Gastrocnemius medialis (tissue), 4 donors: ENCODE data around the gene FBXW11. TPM values are rescaled to one million over a fixed set of nuclear protein-coding genes. Genes with fewer than 3 reads are reported as not detected.

Experiments
- ATAC-seq, 2 donors: fragments of 150-250 bp; one replicate each; pipeline ENCODE4 v1.9.1; 2016
- DNase-seq, 2 donors: peaks; one replicate each; pipeline ENCODE4 v3.0.0-alpha.2; 2019
- H3K27ac ChIP-seq, 4 donors: fragments of 200-600 bp; sonication (generic); 1 replicate in 1 of 4; 2 replicates in 3 of 4; pipeline ENCODE4 v1.5.1; 2016 to 2018; ENCODE audit warnings: mild to moderate bottlenecking in 2 of 4, moderate library complexity in 1 of 4
- H3K27me3 ChIP-seq, 3 donors: fragments of 200-600 bp; sonication (generic) in 2 of 3; 1 replicate in 1 of 3; 2 replicates in 2 of 3; pipeline versions ENCODE4 v1.5.1 to v1.6.0; 2016 to 2019; ENCODE audit warnings: mild to moderate bottlenecking in 1 of 3, moderate library complexity in 1 of 3
- H3K36me3 ChIP-seq, 2 donors: fragments of 200-600 bp; sonication (generic) in 1 of 2; one replicate each; pipeline ENCODE4 v1.5.1; 2017 to 2018
- H3K4me1 ChIP-seq, 2 donors: fragments of 200-600 bp; sonication (generic) in 1 of 2; one replicate each; pipeline ENCODE4 v1.5.1; 2016 to 2017; ENCODE audit warnings: mild to moderate bottlenecking in 2 of 2
- H3K4me3 ChIP-seq, 4 donors: fragments of 200-600 bp; sonication (generic) in 3 of 4; 1 replicate in 1 of 4; 2 replicates in 3 of 4; pipeline ENCODE4 v1.5.1; 2016 to 2019; ENCODE audit warnings: mild to moderate bottlenecking in 2 of 4
- H3K9me3 ChIP-seq, 3 donors: fragments of 200-600 bp; sonication (generic) in 2 of 3; 1 replicate in 1 of 3; 2 replicates in 2 of 3; pipeline ENCODE4 v1.5.1; 2016 to 2019
- CTCF ChIP-seq, 5 experiments: fragments of 450-650 bp in 3 of 5; fragments of 200-600 bp in 2 of 5; sonication (generic) in 2 of 5; IDR thresholded peaks in 4 of 5; conservative IDR thresholded peaks in 1 of 5; 1 replicate in 4 of 5; 2 replicates in 1 of 5; pipeline ENCODE4 v1.5.1; 2016 to 2019; ENCODE audit warnings: antibody characterized with exemption in 5 of 5, mild to moderate bottlenecking in 3 of 5, moderate library complexity in 3 of 5
- POLR2A ChIP-seq, 2 donors: fragments of 450-650 bp; IDR thresholded peaks; one replicate each; pipeline ENCODE4 v1.6.1; 2017; ENCODE audit warnings: antibody characterized with exemption in 2 of 2, mild to moderate bottlenecking in 2 of 2, moderate library complexity in 2 of 2
- in situ Hi-C, 4 donors: fragments of 200-750 bp; cut with MboI; loops; one replicate each; pipeline versions ENCODE4 v1.15.0 to v1.8.0; 2017; ENCODE audit warnings: low sequenced_read_pairs in 4 of 4
- intact Hi-C: fragments of 100-400 bp; cut with DNase I; formaldehyde crosslinking; loops from one replicate; pipeline ENCODE4 v1.15.1; 2023; ENCODE audit warnings: low total_unique reads
- total RNA-seq, 4 donors: library from RNA; depleted of rRNA; stranded (reverse); fragments of >200 nt; gene quantifications; one replicate each; pipeline versions ENCODE4 v1.1.0 to v1.2.3, GENCODE V29; 2016

Gene FBXW11
- total RNA-seq, 4 donors from 2014 or later = 68.5 to 80.8 (median 72.2) TPM

- DNase-seq (no peak), ATAC-seq (peak in 1 of 2 donors; percentile 68)
- H3K27me3 ChIP-seq = no peaks in the 10 kb centered on the region
- H3K27ac ChIP-seq = no peak overlapping the region
- H3K4me1 ChIP-seq = peaks cover 0 to 4% of the 10 kb centered on the region in 2 donors
- H3K4me3 ChIP-seq = no peak overlapping the region
- H3K36me3 ChIP-seq = peaks cover 0 to 4% of the 10 kb centered on the region in 2 donors
- in situ Hi-C loops (loop anchor here in 3 of 4 donors (5.0 to 25.0 kb wide), 3 partner anchors 379 to 493 kb away; partner anchors contain the start of genes FGF18 (in 2 of the 3) and UBTD2 (in 1 of the 3)), intact Hi-C loops (loop anchor here (2.0 kb wide), 1 partner anchor 489 kb away; the partner anchor contains the start of gene FGF18)
- H3K9me3 ChIP-seq = no peaks in the 10 kb centered on the region
- no peak for TF ChIP-seq POLR2A (IDR thresholded peaks at IDR 0.05)
- TF ChIP-seq CTCF (IDR thresholded peaks at IDR 0.05 in 4 of 5, conservative IDR thresholded peaks at IDR 0.05 in 1 of 5) = peak; percentile 56 to 83 (median 66)
Observed at GRCh38 chr5:171907725-171908343, 98.6 kb downstream of the FBXW11 start.

- TF ChIP-seq POLR2A (IDR thresholded peaks at IDR 0.05) (no peak), CTCF (IDR thresholded peaks at IDR 0.05 in 4 of 5, conservative IDR thresholded peaks at IDR 0.05 in 1 of 5) (no peak)
- no peak for ATAC-seq
- no peaks in the 10 kb centered on the region for H3K4me1 ChIP-seq
- DNase-seq = no peak
- H3K27me3 ChIP-seq = no peaks in the 10 kb centered on the region
- no peak overlapping the region for H3K27ac ChIP-seq
- intact Hi-C loops (loop anchor here (2.0 kb wide), 1 partner anchor 488 kb away; the partner anchor contains the start of gene FGF18), in situ Hi-C loops (loop anchor here in 3 of 4 donors (5.0 to 25.0 kb wide), 3 partner anchors 380 to 492 kb away; partner anchors contain the start of genes FGF18 (in 2 of the 3) and UBTD2 (in 1 of the 3))
- no peak overlapping the region for H3K4me3 ChIP-seq
- peaks cover 0 to 4% of the 10 kb centered on the region in 2 donors for H3K36me3 ChIP-seq
- no peaks in the 10 kb centered on the region for H3K9me3 ChIP-seq
Observed at GRCh38 chr5:171906703-171907590, 99.5 kb downstream of the FBXW11 start.

GRCh38 chr5:171906066-171906570 is 100.3 kb downstream of the FBXW11 start:
- in situ Hi-C loops (loop anchor here in 3 of 4 donors (5.0 to 25.0 kb wide), 3 partner anchors 381 to 491 kb away; partner anchors contain the start of genes FGF18 (in 2 of the 3) and UBTD2 (in 1 of the 3)), intact Hi-C loops (loop anchor here (2.0 kb wide), 1 partner anchor 487 kb away; the partner anchor contains the start of gene FGF18)
- DNase-seq = no peak
- Histone ChIP-seq H3K4me1 (no peaks in the 10 kb centered on the region), H3K9me3 (no peaks in the 10 kb centered on the region), H3K4me3 (no peak overlapping the region), H3K36me3 (peaks cover 0 to 4% of the 10 kb centered on the region in 2 donors), H3K27me3 (no peaks in the 10 kb centered on the region), H3K27ac (no peak overlapping the region)
- ATAC-seq = no peak
- TF ChIP-seq POLR2A (IDR thresholded peaks at IDR 0.05) = no peak
- TF ChIP-seq CTCF (IDR thresholded peaks at IDR 0.05 in 4 of 5, conservative IDR thresholded peaks at IDR 0.05 in 1 of 5) = no peak

GRCh38 chr5:171904886-171905285 is 101.6 kb downstream of the FBXW11 start:
- Histone ChIP-seq H3K36me3 (no peaks in the 10 kb centered on the region), H3K4me3 (no peak overlapping the region), H3K27ac (no peak overlapping the region), H3K4me1 (no peaks in the 10 kb centered on the region), H3K9me3 (no peaks in the 10 kb centered on the region), H3K27me3 (no peaks in the 10 kb centered on the region)
- ATAC-seq = no peak
- intact Hi-C loops = no loop called here
- in situ Hi-C loops = loop anchor here in 3 of 4 donors (5.0 to 25.0 kb wide), 3 partner anchors 382 to 490 kb away; partner anchors contain the start of genes FGF18 (in 2 of the 3) and UBTD2 (in 1 of the 3)
- TF ChIP-seq POLR2A (IDR thresholded peaks at IDR 0.05) (no peak), CTCF (IDR thresholded peaks at IDR 0.05 in 4 of 5, conservative IDR thresholded peaks at IDR 0.05 in 1 of 5) (no peak)
- DNase-seq = no peak
